Bronchial epithelial cell (primary cell): ENCODE results near the gene POLR3C. TPM values are rescaled to one million over a fixed set of nuclear protein-coding genes. Genes with fewer than 3 reads are reported as not detected.

ENCODE experiments used
- DNase-seq: peaks from one replicate; pipeline ENCODE4 v3.0.0-alpha.2; 2010; ENCODE audit warnings: low read depth
- FAIRE-seq: peaks from 2 replicates; lab custom pipeline; 2011; peaks lifted over from hg19 to GRCh38; lab: Jason Lieb, UNC
- H3K27me3 ChIP-seq: 2 replicates; pipeline ENCODE4 v1.5.1; 2011; ENCODE audit warnings: low read length; ENCODE audit not compliant: control insufficient read depth, insufficient read depth
- H3K36me3 ChIP-seq: 2 replicates; pipeline ENCODE4 v1.5.1; 2011; ENCODE audit warnings: low read length; ENCODE audit not compliant: control insufficient read depth, insufficient read depth
- H3K4me3 ChIP-seq: 2 replicates; pipeline ENCODE4 v1.5.1; 2011; ENCODE audit warnings: mild to moderate bottlenecking, low read depth, low read length, control low read depth
- total RNA-seq: library from RNA; depleted of rRNA; stranded (reverse); fragments of >200 nt; gene quantifications from 2 replicates; pipeline ENCODE4 v1.2.1, GENCODE V29; 2014
- TF ChIP-seq, protein P1 (sequence below): IDR thresholded peaks from 2 replicates; pipeline ENCODE4 v1.5.1; 2011; ENCODE audit warnings: mild to moderate bottlenecking, moderate library complexity, low read length, control low read depth, inconsistent platforms; ENCODE audit not compliant: insufficient read depth, severe bottlenecking

POLR3C gene
- total RNA-seq, 1 donor from 2014 or later = 28.2 TPM

GRCh38 chr1:145891143-145891542, 67.1 kb downstream of the POLR3C start:
- H3K4me3 ChIP-seq = no peak overlapping the region
- H3K36me3 ChIP-seq = no peaks in the 10 kb centered on the region
- peak; percentile 73 for DNase-seq
- no peak for FAIRE-seq
- no peaks in the 10 kb centered on the region for H3K27me3 ChIP-seq
- TF ChIP-seq, protein P1, sequence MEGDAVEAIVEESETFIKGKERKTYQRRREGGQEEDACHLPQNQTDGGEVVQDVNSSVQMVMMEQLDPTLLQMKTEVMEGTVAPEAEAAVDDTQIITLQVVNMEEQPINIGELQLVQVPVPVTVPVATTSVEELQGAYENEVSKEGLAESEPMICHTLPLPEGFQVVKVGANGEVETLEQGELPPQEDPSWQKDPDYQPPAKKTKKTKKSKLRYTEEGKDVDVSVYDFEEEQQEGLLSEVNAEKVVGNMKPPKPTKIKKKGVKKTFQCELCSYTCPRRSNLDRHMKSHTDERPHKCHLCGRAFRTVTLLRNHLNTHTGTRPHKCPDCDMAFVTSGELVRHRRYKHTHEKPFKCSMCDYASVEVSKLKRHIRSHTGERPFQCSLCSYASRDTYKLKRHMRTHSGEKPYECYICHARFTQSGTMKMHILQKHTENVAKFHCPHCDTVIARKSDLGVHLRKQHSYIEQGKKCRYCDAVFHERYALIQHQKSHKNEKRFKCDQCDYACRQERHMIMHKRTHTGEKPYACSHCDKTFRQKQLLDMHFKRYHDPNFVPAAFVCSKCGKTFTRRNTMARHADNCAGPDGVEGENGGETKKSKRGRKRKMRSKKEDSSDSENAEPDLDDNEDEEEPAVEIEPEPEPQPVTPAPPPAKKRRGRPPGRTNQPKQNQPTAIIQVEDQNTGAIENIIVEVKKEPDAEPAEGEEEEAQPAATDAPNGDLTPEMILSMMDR = no peak

GRCh38 chr1:145891587-145892485, 67.8 kb downstream of the POLR3C start:
- H3K27me3 ChIP-seq = no peaks in the 10 kb centered on the region
- FAIRE-seq (no peak), DNase-seq (peak; percentile 99)
- TF ChIP-seq, protein P1 = peak; percentile 91
- no peak overlapping the region for H3K4me3 ChIP-seq
- H3K36me3 ChIP-seq = no peaks in the 10 kb centered on the region

DNA sequence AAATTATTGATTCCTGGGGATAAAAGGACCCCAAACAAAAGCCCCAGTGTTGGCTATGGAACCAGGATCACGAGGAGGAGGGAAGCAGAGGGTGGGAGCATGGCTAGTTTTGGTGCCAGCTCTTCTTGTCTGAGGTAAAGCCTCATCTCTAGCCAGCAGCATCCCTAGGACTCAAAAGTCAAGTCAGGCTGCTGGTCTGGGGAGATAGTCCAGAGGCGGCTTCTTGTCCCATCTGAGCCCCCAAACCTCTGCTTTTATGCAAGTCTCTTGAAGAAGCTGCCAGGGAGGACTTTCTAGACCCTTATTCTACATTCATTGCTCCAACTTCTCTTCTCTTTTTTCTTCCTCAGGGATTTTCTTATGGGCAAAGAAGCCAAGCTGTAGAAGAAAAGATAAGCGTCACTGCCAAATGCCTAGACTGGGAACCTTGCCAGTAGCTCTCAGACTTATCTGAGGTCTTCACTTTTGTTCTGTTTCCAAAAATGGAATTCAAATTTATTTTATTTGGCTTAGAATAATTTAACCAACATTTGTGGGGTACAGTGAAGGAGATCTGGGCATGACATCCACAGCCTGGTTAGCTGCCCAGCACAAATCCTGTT, 68.6 kb downstream of the POLR3C start:
- Histone ChIP-seq H3K27me3 (no peaks in the 10 kb centered on the region), H3K4me3 (no peak overlapping the region), H3K36me3 (no peaks in the 10 kb centered on the region)
- TF ChIP-seq, protein P1 = no peak
- DNase-seq = no peak
- no peak for FAIRE-seq

- H3K36me3 ChIP-seq = no peaks in the 10 kb centered on the region
- H3K4me3 ChIP-seq = no peak overlapping the region
- H3K27me3 ChIP-seq = no peaks in the 10 kb centered on the region
- FAIRE-seq (no peak), DNase-seq (no peak)
- TF ChIP-seq, protein P1 = no peak
Observed at GRCh38 chr1:145893306-145894055, 69.5 kb downstream of the POLR3C start.

Other genes with a start within 250 kb of the POLR3C start
- gene GPR89A, start 216.2 kb upstream of the POLR3C start, total RNA-seq = 33.2 and 39.5 TPM in 2 replicates
- gene PDZK1, start 116.8 kb upstream of the POLR3C start, total RNA-seq = under 0.01 and 0.26 TPM in 2 replicates
- gene CD160, start 104.7 kb upstream of the POLR3C start, total RNA-seq = not detected in 2 replicates
- gene RNF115, start 105 bp upstream of the POLR3C start, total RNA-seq = 8.4 and 9.0 TPM in 2 replicates
- 0.53 and 1.2 TPM in 2 replicates for gene NUDT17, start 21.4 kb downstream of the POLR3C start, total RNA-seq
- 5.0 and 7.8 TPM in 2 replicates for gene PIAS3, start 34.9 kb downstream of the POLR3C start, total RNA-seq
- 1.3 and 3.7 TPM in 2 replicates for gene ANKRD35, start 61.7 kb downstream of the POLR3C start, total RNA-seq
- gene ITGA10, start 85.8 kb downstream of the POLR3C start, total RNA-seq = 0.26 and 0.77 TPM in 2 replicates
- 22.6 and 26.4 TPM in 2 replicates for gene PEX11B, start 94.5 kb downstream of the POLR3C start, total RNA-seq
- 221 and 230 TPM in 2 replicates for gene RBM8A, start 103.3 kb downstream of the POLR3C start, total RNA-seq
- 1.8 and 3.4 TPM in 2 replicates for gene LIX1L, start 133.8 kb downstream of the POLR3C start, total RNA-seq
- gene ANKRD34A, start 140.4 kb downstream of the POLR3C start, total RNA-seq = under 0.01 TPM in 2 replicates
- 4.7 and 11.0 TPM in 2 replicates for gene POLR3GL, start 140.5 kb downstream of the POLR3C start, total RNA-seq
- 9.0 and 913 TPM in 2 replicates for gene TXNIP, start 172.4 kb downstream of the POLR3C start, total RNA-seq
- gene HJV, start 197.5 kb downstream of the POLR3C start, total RNA-seq = not detected in 2 replicates